HUES48 (cell line): ENCODE measurements around the gene ROPN1B.
"Not testable (repeated sequence)": the region's sequence is repeated elsewhere in the genome, so short reads cannot be mapped to it uniquely, and the experiment has no call there.

Experiments used
- H3K27ac ChIP-seq: one replicate; pipeline ENCODE4 v1.7.0; 2013; ENCODE audit warnings: low read depth, low read length, inconsistent platforms
- H3K27me3 ChIP-seq: 2 replicates; pipeline ENCODE4 v1.6.1; 2013; ENCODE audit warnings: mild to moderate bottlenecking, low read length; ENCODE audit not compliant: control insufficient read depth, insufficient read depth
- H3K36me3 ChIP-seq: 2 replicates; pipeline ENCODE4 v1.6.1; 2013; ENCODE audit warnings: low read length; ENCODE audit not compliant: control insufficient read depth, insufficient read depth
- H3K4me1 ChIP-seq: 2 replicates; pipeline ENCODE4 v1.6.1; 2013; ENCODE audit warnings: mild to moderate bottlenecking, low read length; ENCODE audit not compliant: control insufficient read depth, insufficient read depth
- H3K4me3 ChIP-seq: 2 replicates; pipeline ENCODE4 v1.5.1; 2013; ENCODE audit warnings: mild to moderate bottlenecking, low read depth, low read length
- H3K9ac ChIP-seq: 2 replicates; pipeline ENCODE4 v1.6.1; 2013; ENCODE audit warnings: mild to moderate bottlenecking, low read depth, low read length, moderate library complexity
- H3K9me3 ChIP-seq: 2 replicates; pipeline ENCODE4 v1.6.1; 2013; ENCODE audit warnings: low read length; ENCODE audit not compliant: control insufficient read depth, insufficient read depth

Gene ROPN1B

GRCh38 chr3:125933397-125934173 lies 35.4 kb upstream of the ROPN1B start:
- H3K4me1 ChIP-seq, H3K9ac ChIP-seq, H3K4me3 ChIP-seq: not testable (repeated sequence)

GRCh38 chr3:125935252-125935874 lies 33.6 kb upstream of the ROPN1B start:
- H3K9ac ChIP-seq, H3K27ac ChIP-seq, H3K9me3 ChIP-seq, H3K27me3 ChIP-seq, H3K4me1 ChIP-seq, H3K4me3 ChIP-seq, H3K36me3 ChIP-seq: not testable (repeated sequence)

More at GRCh38 chr3:125933397-125934173, 35.4 kb upstream of the ROPN1B start:
- H3K36me3 ChIP-seq, H3K27ac ChIP-seq, H3K9me3 ChIP-seq, H3K27me3 ChIP-seq: not testable (repeated sequence)

GRCh38 chr3:125936210-125936815 lies 32.7 kb upstream of the ROPN1B start:
- not testable (repeated sequence) for H3K36me3 ChIP-seq, H3K27me3 ChIP-seq, H3K9me3 ChIP-seq, H3K9ac ChIP-seq, H3K4me1 ChIP-seq, H3K27ac ChIP-seq, H3K4me3 ChIP-seq

- H3K4me3 ChIP-seq, H3K36me3 ChIP-seq, H3K4me1 ChIP-seq, H3K27ac ChIP-seq, H3K27me3 ChIP-seq, H3K9ac ChIP-seq, H3K9me3 ChIP-seq: not testable (repeated sequence)
These were observed 32.1 kb upstream of the ROPN1B start for GRCh38 chr3:125936891-125937290.

GRCh38 chr3:125947806-125948205 lies 21.2 kb upstream of the ROPN1B start:
- H3K9me3 ChIP-seq, H3K36me3 ChIP-seq, H3K27me3 ChIP-seq, H3K4me3 ChIP-seq, H3K27ac ChIP-seq, H3K9ac ChIP-seq, H3K4me1 ChIP-seq: not testable (repeated sequence)

GRCh38 chr3:125948901-125949300 lies 20.1 kb upstream of the ROPN1B start:
- not testable (repeated sequence) for H3K36me3 ChIP-seq, H3K27ac ChIP-seq, H3K4me1 ChIP-seq, H3K9me3 ChIP-seq, H3K4me3 ChIP-seq, H3K9ac ChIP-seq, H3K27me3 ChIP-seq

- not testable (repeated sequence) for H3K9me3 ChIP-seq, H3K4me1 ChIP-seq, H3K27ac ChIP-seq, H3K27me3 ChIP-seq, H3K4me3 ChIP-seq, H3K9ac ChIP-seq, H3K36me3 ChIP-seq
These were observed 17.8 kb upstream of the ROPN1B start for GRCh38 chr3:125951176-125951575.

- not testable (repeated sequence) for H3K4me1 ChIP-seq, H3K36me3 ChIP-seq, H3K4me3 ChIP-seq
These were observed 12.0 kb upstream of the ROPN1B start for GRCh38 chr3:125957020-125957419.

GRCh38 chr3:125957674-125958510 lies 11.1 kb upstream of the ROPN1B start:
- Histone ChIP-seq H3K27me3 (peaks cover 18% of the 10 kb centered on the region), H3K9ac (no peak overlapping the region), H3K4me3 (peak overlapping the region; percentile 29; the same call in 1 of the 2 replicates), H3K36me3 (no peaks in the 10 kb centered on the region), H3K9me3 (no peaks in the 10 kb centered on the region), H3K27ac (no peak overlapping the region), H3K4me1 (no peaks in the 10 kb centered on the region)

More at GRCh38 chr3:125957020-125957419, 12.0 kb upstream of the ROPN1B start:
- not testable (repeated sequence) for H3K9ac ChIP-seq, H3K9me3 ChIP-seq, H3K27ac ChIP-seq
- peaks cover 18% of the 10 kb centered on the region for H3K27me3 ChIP-seq

- Histone ChIP-seq H3K4me1 (no peaks in the 10 kb centered on the region), H3K36me3 (no peaks in the 10 kb centered on the region), H3K9ac (no peak overlapping the region), H3K9me3 (no peaks in the 10 kb centered on the region), H3K27me3 (peaks cover 18% of the 10 kb centered on the region), H3K27ac (no peak overlapping the region), H3K4me3 (no peak overlapping the region)
These were observed 10.3 kb upstream of the ROPN1B start for GRCh38 chr3:125958511-125959316.
